Esophagus muscularis mucosa (tissue), 4 donors: ENCODE measurements around the gene AKT1. TPM values are rescaled to one million over a fixed set of nuclear protein-coding genes. Genes with fewer than 3 reads are reported as not detected.

Experiments
- DNase-seq: peaks from one replicate; pipeline ENCODE4 v3.0.0-alpha.2; 2017; ENCODE audit errors: extremely low spot score
- H3K27ac ChIP-seq, 4 donors: fragments of 200-600 bp; sonication (generic); replicated peaks in 1 of 4; 1 replicate in 3 of 4; 2 replicates in 1 of 4; pipeline ENCODE4 v1.5.1; 2016 to 2019; ENCODE audit warnings: mild to moderate bottlenecking in 1 of 4
- H3K27me3 ChIP-seq, 4 donors: fragments of 200-600 bp; sonication (generic); one replicate each; pipeline versions ENCODE4 v1.5.1 to v1.6.0; 2016 to 2019
- H3K36me3 ChIP-seq, 4 donors: fragments of 200-600 bp; sonication (generic); one replicate each; pipeline ENCODE4 v1.5.1; 2016 to 2019
- H3K4me1 ChIP-seq, 4 donors: fragments of 200-600 bp; sonication (generic); one replicate each; pipeline ENCODE4 v1.5.1; 2016 to 2019
- H3K4me3 ChIP-seq, 4 donors: fragments of 200-600 bp; sonication (generic); 1 replicate in 2 of 4; 2 replicates in 2 of 4; pipeline ENCODE4 v1.5.1; 2016 to 2019; ENCODE audit warnings: mild to moderate bottlenecking in 4 of 4, moderate library complexity in 1 of 4
- H3K9me3 ChIP-seq, 4 donors: fragments of 200-600 bp; sonication (generic); 1 replicate in 3 of 4; 2 replicates in 1 of 4; pipeline ENCODE4 v1.5.1; 2016 to 2019
- EP300 ChIP-seq: sonication (generic); formaldehyde crosslinking; IDR thresholded peaks from one replicate; pipeline ENCODE4 v1.6.1; 2017; ENCODE audit warnings: antibody characterized with exemption
- POLR2A ChIP-seq: fragments of 450-650 bp; IDR thresholded peaks from one replicate; pipeline ENCODE4 v1.6.1; 2017; ENCODE audit warnings: antibody characterized with exemption, moderate library complexity, mild to moderate bottlenecking, low read depth
- POLR2AphosphoS5 ChIP-seq, 2 donors: sonication (generic); formaldehyde crosslinking; IDR thresholded peaks; one replicate each; pipeline ENCODE4 v1.6.1; 2017; ENCODE audit warnings: antibody characterized with exemption in 2 of 2
- WGBS: methylation state at CpG from one replicate; pipeline ENCODE4 v1.1.5; 2018; 5-methylcytosine and 5-hydroxymethylcytosine counted together
- intact Hi-C: fragments of 100-400 bp; cut with DNase I; formaldehyde crosslinking; loops from one replicate; pipeline ENCODE4 v1.15.1; 2023
- total RNA-seq, 4 donors: library from RNA; depleted of rRNA; stranded (reverse); fragments of >200 nt; gene quantifications; one replicate each; pipeline versions ENCODE4 v1.1.0 to v1.2.1, GENCODE V29; 2016
- TF ChIP-seq, protein P1 (sequence below), 3 experiments: fragments of 200-600 bp in 2 of 3; fragments of 450-650 bp in 1 of 3; sonication (generic) in 2 of 3; IDR thresholded peaks; one replicate each; pipeline ENCODE4 v1.5.1; 2017 to 2019; ENCODE audit warnings: antibody characterized with exemption in 3 of 3, mild to moderate bottlenecking in 2 of 3, moderate library complexity in 1 of 3

Gene AKT1
- total RNA-seq, 4 donors from 2014 or later = 162 to 267 (median 187) TPM

DNA sequence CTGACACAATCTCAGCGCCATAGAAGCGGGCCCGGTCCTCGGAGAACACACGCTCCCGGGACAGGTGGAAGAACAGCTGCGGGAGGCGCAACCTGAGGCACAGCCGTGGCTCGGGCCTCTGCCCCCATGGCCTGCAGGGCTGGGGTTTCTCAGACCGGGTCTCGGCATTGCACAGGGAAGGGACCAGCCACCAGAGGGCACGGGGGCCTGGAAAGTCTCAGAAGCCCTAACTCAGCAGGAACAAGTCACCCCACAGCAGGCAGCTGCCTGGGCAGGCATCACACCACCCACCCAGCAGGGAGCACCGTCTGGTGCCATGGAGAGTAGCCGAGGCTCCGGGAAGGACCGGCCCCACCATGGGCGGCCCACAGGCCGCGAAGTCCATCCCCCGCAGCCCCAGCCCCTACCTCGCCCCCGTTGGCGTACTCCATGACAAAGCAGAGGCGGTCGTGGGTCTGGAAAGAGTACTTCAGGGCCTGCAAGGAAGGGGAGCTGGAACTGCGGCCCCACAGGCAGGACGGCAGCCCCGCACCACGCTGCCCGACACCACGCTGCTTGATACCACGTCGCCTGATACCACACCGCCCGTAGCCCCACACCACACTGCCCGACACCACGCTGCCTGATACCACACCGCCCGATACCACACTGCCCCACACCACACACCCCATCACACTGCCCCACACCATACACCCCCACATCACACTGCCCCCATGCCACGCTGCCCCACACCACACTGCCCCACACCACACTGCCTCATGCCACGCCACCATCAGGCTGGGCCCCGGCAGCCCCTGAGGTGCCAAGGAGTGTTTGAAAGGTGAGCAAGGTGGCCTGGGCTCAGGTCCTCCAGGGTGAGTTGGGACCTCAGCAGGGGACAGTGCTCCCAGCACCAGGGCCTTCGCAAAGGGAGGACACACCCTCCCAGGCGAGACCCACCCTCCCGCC is 21.8 kb downstream of the AKT1 start:
- Histone ChIP-seq H3K4me3 (no peak overlapping the region), H3K36me3 (peaks cover 32 to 93% (median 86%) of the 10 kb centered on the region in 4 donors), H3K9me3 (peaks cover 0 to 8% (median 3%) of the 10 kb centered on the region in 4 donors), H3K27ac (no peak overlapping the region), H3K27me3 (no peaks in the 10 kb centered on the region), H3K4me1 (peaks cover 3 to 7% (median 4%) of the 10 kb centered on the region in 4 donors)
- 93% methylated on average over 31 of the region's 46 CpGs for WGBS
- DNase-seq = no peak
- TF ChIP-seq POLR2A = no peak
- no peak for TF ChIP-seq EP300
- TF ChIP-seq, protein P1, sequence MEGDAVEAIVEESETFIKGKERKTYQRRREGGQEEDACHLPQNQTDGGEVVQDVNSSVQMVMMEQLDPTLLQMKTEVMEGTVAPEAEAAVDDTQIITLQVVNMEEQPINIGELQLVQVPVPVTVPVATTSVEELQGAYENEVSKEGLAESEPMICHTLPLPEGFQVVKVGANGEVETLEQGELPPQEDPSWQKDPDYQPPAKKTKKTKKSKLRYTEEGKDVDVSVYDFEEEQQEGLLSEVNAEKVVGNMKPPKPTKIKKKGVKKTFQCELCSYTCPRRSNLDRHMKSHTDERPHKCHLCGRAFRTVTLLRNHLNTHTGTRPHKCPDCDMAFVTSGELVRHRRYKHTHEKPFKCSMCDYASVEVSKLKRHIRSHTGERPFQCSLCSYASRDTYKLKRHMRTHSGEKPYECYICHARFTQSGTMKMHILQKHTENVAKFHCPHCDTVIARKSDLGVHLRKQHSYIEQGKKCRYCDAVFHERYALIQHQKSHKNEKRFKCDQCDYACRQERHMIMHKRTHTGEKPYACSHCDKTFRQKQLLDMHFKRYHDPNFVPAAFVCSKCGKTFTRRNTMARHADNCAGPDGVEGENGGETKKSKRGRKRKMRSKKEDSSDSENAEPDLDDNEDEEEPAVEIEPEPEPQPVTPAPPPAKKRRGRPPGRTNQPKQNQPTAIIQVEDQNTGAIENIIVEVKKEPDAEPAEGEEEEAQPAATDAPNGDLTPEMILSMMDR (IDR thresholded peaks at IDR 0.05) = no peak
- no peak for TF ChIP-seq POLR2AphosphoS5 (IDR thresholded peaks at IDR 0.05)
- intact Hi-C loops = no loop called here

DNA sequence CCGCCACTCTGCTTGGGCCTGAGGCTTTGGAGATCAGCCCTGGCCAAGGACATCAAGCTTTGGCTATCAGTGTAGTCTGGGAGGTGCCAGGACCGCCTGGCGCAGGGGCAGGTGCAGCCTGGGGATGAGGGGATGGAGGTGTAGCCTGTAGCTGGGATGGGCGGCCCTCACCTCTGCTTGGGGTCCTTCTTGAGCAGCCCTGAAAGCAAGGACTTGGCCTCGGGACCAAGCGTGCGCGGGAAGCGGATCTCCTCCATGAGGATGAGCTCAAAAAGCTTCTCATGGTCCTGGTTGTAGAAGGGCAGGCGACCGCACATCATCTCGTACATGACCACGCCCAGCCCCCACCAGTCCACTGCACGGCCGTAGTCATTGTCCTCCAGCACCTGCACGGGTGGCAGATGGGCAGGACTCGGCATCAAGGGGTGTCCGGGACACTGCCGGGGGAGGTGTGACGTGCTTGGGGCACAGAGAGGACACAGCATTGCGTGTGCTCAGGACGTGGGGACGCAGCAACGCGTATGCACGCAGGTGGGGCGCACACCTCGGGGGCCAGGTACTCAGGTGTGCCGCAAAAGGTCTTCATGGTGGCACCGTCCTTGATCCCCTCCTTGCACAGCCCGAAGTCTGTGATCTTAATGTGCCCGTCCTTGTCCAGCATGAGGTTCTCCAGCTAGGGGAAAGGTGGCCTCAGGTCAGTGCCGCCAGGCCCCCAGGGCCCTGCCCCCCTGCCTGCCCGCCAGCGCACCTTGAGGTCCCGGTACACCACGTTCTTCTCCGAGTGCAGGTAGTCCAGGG is 22.6 kb downstream of the AKT1 start:
- H3K27ac ChIP-seq = no peak overlapping the region
- H3K36me3 ChIP-seq = peaks cover 32 to 84% (median 78%) of the 10 kb centered on the region in 4 donors
- intact Hi-C loops = no loop called here
- no peak overlapping the region for H3K4me3 ChIP-seq
- TF ChIP-seq, protein P1 (IDR thresholded peaks at IDR 0.05) = no peak
- TF ChIP-seq POLR2A (no peak), POLR2AphosphoS5 (IDR thresholded peaks at IDR 0.05) (no peak), EP300 (no peak)
- H3K27me3 ChIP-seq = no peaks in the 10 kb centered on the region
- H3K9me3 ChIP-seq = peaks cover 0 to 8% (median 3%) of the 10 kb centered on the region in 4 donors
- peaks cover 5 to 15% (median 11%) of the 10 kb centered on the region in 4 donors for H3K4me1 ChIP-seq
- 96% methylated on average over 22 of the region's 38 CpGs for WGBS
- DNase-seq = no peak

- intact Hi-C loops = no loop called here
- Histone ChIP-seq H3K4me3 (no peak overlapping the region), H3K27me3 (no peaks in the 10 kb centered on the region), H3K9me3 (peaks cover 0 to 8% (median 3%) of the 10 kb centered on the region in 4 donors), H3K36me3 (peaks cover 32 to 76% (median 72%) of the 10 kb centered on the region in 4 donors), H3K27ac (no peak overlapping the region), H3K4me1 (peaks cover 5 to 15% (median 11%) of the 10 kb centered on the region in 4 donors)
- WGBS = 90% methylated on average over 22 of the region's 34 CpGs
- TF ChIP-seq, protein P1 (IDR thresholded peaks at IDR 0.05) = no peak
- TF ChIP-seq POLR2AphosphoS5 (IDR thresholded peaks at IDR 0.05) (no peak), POLR2A (no peak), EP300 (no peak)
- DNase-seq = no peak
These were observed 23.4 kb downstream of the AKT1 start for GRCh38 chr14:104771918-104772706.

- Histone ChIP-seq H3K9me3 (peaks cover 0 to 8% (median 3%) of the 10 kb centered on the region in 4 donors), H3K27ac (no peak overlapping the region), H3K36me3 (peaks cover 32 to 70% (median 65%) of the 10 kb centered on the region in 4 donors), H3K27me3 (no peaks in the 10 kb centered on the region), H3K4me3 (no peak overlapping the region), H3K4me1 (peaks cover 5 to 15% (median 11%) of the 10 kb centered on the region in 4 donors)
- DNase-seq = no peak
- 75% methylated on average over 1 of the region's 4 CpGs for WGBS
- intact Hi-C loops = no loop called here
- TF ChIP-seq EP300 = no peak
These were observed 24.2 kb downstream of the AKT1 start for GRCh38 chr14:104771374-104771773.
